HG02840 (cell line): ENCODE data around the gene DHX35.
"Not testable (repeated sequence)": the region's sequence is repeated elsewhere in the genome, so short reads cannot be mapped to it uniquely, and the experiment has no call there.

Experiments
- ATAC-seq: cut with Tn5 transposase; IDR thresholded peaks from one replicate; pipeline ENCODE4 v1.9.1; 2021; ENCODE audit warnings: mild to moderate bottlenecking, moderate library complexity, moderate number of reproducible peaks; ENCODE audit not compliant: unreplicated experiment, low FRiP score

Gene DHX35

GRCh38 chr20:38937978-38938473 is 24.1 kb upstream of the DHX35 start:
- ATAC-seq = no peak

- no peak for ATAC-seq
These were observed 22.5 kb upstream of the DHX35 start for GRCh38 chr20:38939686-38940085.

- no peak for ATAC-seq
These were observed 21.5 kb upstream of the DHX35 start for GRCh38 chr20:38940644-38941043.

GRCh38 chr20:38941726-38942389 is 20.3 kb upstream of the DHX35 start:
- ATAC-seq = no peak

- ATAC-seq = no peak
These were observed 17.1 kb upstream of the DHX35 start for GRCh38 chr20:38945012-38945411.

GRCh38 chr20:38946836-38947235 is 15.3 kb upstream of the DHX35 start:
- ATAC-seq = no peak

- ATAC-seq = no peak
These were observed 14.2 kb upstream of the DHX35 start for GRCh38 chr20:38947931-38948362.

- ATAC-seq = no peak
These were observed 11.9 kb upstream of the DHX35 start for GRCh38 chr20:38950254-38950653.

GRCh38 chr20:38951611-38952010 is 10.5 kb upstream of the DHX35 start:
- no peak for ATAC-seq

- no peak for ATAC-seq
These were observed 10.0 kb upstream of the DHX35 start for GRCh38 chr20:38952153-38952552.

- ATAC-seq = no peak
These were observed 8.4 kb upstream of the DHX35 start for GRCh38 chr20:38953630-38954340.

GRCh38 chr20:38957235-38957876 is 4.8 kb upstream of the DHX35 start:
- ATAC-seq = no peak

GRCh38 chr20:38957915-38958485 is 4.1 kb upstream of the DHX35 start:
- no peak for ATAC-seq

- not testable (repeated sequence) for ATAC-seq
These were observed 1.9 kb upstream of the DHX35 start for GRCh38 chr20:38960187-38960687.

GRCh38 chr20:38961530-38962043 is 557 bp upstream of the DHX35 start:
- no peak for ATAC-seq

- ATAC-seq = no peak
These were observed 821 bp downstream of the DHX35 start for GRCh38 chr20:38962928-38963401.

GRCh38 chr20:38963745-38964144 is 1.6 kb downstream of the DHX35 start:
- no peak for ATAC-seq

- no peak for ATAC-seq
These were observed 3.1 kb downstream of the DHX35 start for GRCh38 chr20:38965264-38965663.

- ATAC-seq = no peak
These were observed 5.9 kb downstream of the DHX35 start for GRCh38 chr20:38968090-38968489.

GRCh38 chr20:38969708-38970107 is 7.6 kb downstream of the DHX35 start:
- no peak for ATAC-seq

GRCh38 chr20:38970302-38970701 is 8.2 kb downstream of the DHX35 start:
- no peak for ATAC-seq
